ENCODE results near the gene MEF2D.

MEF2D gene

GRCh38 chr1:156499194-156499841, 1.3 kb downstream of the MEF2D start:
- DNase-seq: peak; percentile 41

- DNase-seq: peak; percentile 55
Observed at GRCh38 chr1:156498432-156499193, 2.0 kb downstream of the MEF2D start.

DNA sequence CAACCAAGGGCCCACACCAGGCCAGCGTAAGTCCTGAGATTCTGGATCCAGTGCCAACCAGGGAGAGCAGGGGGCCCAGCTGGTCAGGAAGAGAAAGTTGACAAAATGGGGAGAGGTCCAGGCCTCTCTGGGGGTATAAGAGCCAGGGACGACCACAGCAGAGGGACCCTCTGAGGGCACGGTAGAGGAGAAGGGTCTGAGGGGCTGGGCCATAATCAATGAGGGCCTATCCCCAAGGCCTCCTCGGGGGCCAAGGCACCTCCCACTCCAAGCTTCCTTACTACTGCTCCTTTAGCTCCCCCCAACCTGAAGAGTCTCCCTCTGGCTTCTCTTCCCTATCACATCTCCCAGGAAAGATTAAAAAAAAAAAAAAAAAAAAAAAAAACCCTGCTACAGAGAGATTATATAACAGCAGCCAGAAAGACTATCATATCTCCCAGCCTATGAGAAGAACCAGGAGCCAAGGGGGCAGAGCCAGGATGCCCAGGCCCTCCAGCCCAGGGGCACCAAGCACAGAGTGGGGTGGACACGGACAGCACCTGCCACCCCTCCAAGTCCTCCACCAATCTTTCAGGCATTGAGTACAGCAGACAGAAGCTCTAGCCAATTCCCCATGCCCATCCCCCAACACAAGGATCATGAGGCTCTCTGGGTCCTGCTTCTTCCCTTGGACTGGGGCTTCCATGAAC, 2.7 kb downstream of the MEF2D start:
- DNase-seq: no peak

- DNase-seq: no peak
Observed at GRCh38 chr1:156497078-156497742, 3.4 kb downstream of the MEF2D start.

DNA sequence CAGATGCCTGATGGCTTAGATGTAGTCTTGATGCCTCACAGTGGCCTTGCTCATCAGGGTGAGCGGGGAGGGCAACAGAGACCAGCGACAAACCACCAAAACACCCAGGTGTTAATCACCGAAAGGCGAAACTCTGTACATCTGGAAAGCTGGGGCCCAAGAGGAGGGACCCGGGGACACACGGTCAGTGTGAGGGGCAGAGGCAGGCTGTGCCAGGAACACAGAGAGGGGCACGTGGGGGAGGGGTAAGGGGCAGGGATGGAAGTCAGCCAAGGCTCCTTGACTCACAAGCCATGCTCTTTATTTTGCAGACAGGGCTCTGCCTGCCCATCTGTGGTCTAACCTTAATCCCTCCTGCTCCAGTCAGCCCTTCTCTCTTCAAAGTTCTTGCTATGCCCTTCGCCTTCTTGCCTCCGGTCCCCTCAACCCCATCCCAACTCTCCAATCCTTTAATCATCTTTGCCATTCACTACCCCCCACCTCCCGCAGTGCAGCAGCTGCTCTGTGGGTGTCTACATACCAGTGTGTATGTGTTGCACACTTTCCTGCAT, 4.3 kb downstream of the MEF2D start:
- no peak for DNase-seq

DNA sequence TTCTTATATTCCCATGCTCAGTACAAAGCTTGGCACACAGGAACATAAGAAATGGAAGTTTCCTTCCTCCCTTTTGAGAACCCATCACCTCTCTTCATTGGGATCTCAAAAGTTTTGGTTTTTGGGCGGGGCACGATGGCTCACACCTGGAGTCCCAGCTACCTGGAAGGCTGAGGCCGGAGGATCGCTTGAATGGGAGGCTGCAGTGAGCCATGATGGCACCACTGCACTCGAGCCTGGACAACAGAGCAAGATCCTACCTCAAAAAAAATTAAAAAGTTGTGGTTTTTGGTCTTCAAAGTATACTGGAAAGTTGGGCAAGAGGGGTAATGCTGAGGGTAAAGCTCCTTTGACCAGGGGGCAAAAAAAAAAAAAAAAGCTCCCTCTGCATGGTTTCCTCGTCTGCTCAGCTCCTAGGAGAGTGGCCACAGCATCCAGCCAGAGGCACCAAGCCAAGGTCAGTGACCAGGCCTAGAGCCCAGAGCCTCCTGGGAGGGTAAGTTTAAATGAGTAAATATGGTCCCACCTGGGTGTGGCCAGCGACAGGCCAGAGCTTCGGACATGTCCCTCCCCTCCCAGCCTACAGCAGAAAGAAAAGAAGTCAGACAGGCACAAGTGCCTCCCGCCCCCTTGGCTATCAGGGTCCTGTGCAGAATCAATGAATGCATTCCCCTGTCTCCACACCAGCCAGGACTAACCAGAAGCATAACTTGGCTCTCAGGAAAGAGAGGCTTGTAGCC, 5.0 kb downstream of the MEF2D start:
- no peak for DNase-seq

DNA sequence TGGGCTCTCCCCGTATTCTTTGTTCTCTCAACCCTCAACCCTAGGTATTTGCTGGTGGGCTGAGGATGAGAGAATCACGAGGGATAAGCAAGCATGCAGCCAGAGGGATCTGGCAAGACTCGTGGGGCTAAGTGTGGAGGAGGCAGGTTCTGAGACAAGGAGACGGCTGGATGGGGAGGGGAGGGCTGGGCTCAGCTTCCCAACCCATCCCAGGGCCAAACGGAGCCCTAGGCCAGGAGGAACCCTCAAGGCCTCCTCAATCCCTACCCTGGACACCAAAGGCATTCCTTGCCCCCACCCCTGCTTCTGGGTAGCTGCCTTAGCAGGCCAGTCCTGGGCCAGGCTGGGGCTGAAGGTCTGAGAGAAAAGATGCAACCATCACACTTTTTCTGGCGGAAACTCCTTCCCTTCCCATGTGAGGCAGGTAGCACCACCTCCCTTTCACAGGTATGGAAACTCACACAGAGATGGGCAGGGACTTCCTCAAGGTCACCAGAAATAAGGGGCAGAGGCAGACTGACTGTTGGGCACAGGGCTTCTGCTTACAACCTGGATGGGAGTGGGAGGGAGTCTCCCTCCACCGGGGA, 6.2 kb downstream of the MEF2D start:
- DNase-seq: no peak

DNA sequence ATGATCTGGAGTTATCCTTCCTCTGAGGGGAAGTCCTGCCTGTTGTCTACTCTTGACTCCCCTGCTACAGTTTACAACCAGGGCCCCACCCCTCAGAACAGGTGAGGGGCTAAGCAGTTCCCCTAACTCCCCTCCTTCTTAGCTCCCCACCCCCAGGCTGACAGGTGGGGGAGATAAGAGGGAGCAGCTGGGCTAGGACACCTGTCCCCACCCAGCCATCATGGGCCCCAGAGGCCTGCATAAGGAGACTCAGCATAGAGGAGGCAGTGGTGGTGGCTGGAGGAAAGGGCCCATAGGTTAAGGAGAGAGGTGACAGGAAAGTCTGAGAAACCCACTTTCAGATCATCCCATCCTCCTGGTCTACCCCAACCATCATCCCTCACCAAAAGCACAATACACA, 6.8 kb downstream of the MEF2D start:
- no peak for DNase-seq

DNA sequence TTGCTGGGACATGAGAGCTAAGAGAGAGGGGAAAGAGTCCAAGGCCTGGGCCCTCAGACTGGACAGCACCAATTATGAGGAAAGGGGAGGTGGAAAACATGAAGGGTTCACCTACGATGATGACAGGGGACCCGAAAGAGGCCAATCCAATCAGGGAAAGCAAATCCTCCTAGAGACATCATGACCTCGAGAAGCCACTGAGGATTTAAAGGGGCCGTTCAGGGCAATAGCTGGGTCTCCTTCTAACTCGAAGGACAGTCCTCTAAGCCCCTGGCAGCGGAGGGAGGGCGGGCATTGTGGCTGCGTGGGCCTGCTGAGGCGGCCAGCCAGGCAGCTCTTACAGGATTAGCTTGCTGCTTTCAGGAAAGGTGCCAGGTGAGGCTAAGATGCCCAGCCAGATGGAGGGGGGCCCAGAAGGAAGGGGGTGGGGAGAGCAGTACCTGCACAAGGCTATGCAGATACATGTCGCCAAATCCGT, 7.4 kb downstream of the MEF2D start:
- peak; percentile 60 for DNase-seq

DNA sequence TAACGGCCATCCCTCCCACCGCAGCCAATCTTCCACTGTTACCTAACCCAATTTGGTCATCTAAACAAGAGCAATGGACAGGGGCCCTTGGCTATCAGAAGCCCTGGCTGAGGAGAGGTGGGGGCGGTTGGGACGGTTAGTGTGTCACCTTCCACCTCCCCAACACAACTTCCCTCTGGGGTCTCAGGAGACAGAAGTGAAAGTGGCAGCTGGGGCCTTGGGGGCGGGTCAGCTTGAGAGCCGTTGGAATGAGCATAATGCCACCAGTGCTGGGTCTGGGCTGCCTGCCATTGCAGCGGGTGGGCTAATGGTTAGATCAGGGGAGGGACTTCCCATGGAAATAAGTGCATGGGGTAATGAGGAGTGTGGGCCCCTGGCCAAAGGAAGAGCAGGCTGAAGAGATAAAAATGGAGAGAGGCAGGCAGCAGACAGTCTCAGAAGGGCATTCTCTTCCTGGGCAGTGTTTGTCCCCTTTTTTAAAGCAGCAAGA, 7.9 kb downstream of the MEF2D start:
- DNase-seq: peak; percentile 93

- DNase-seq: no peak
Observed at GRCh38 chr1:156492013-156492590, 8.5 kb downstream of the MEF2D start.

GRCh38 chr1:156491151-156491949, 9.2 kb downstream of the MEF2D start:
- DNase-seq: no peak

GRCh38 chr1:156490401-156491032, 10.1 kb downstream of the MEF2D start:
- peak; percentile 33 for DNase-seq

GRCh38 chr1:156489935-156490293, 10.7 kb downstream of the MEF2D start:
- no peak for DNase-seq

DNA sequence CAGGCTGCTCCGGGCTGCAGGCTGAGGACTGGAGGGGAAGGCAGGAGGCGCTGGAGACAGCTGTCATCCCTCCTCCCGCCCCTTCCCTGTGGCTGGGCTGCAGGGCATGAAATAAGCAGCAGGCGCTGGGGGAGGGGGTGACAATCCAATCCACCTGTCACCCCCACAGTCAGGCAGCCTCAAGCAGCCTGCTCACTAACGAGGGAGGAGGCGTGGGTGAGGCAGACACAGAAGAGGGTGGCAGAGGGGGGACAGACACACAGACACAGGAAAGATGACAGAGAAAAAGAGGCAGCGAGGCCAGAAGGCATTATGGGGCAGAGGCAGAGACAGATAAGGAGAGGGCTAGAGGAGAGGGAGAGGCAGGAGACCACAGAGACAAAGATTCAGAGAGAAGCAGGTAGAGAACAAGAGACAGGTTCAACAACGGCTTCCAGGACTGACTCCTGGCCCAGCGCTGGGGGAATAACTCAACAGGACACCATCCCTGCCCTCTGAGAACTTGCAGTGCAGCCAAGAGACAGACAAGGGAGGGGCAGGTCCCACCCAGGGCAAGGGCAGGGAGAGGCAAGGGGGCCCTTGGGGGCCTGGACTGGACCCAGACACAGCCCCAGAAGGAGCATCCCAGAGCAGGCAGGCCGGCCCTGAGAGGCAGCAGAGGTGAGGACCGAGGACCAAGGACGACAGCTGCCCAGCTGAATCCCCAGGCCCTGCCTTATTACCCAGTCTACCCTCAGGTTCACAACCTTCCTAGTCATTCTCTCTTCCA, 11.2 kb downstream of the MEF2D start:
- peak; percentile 81 for DNase-seq

DNA sequence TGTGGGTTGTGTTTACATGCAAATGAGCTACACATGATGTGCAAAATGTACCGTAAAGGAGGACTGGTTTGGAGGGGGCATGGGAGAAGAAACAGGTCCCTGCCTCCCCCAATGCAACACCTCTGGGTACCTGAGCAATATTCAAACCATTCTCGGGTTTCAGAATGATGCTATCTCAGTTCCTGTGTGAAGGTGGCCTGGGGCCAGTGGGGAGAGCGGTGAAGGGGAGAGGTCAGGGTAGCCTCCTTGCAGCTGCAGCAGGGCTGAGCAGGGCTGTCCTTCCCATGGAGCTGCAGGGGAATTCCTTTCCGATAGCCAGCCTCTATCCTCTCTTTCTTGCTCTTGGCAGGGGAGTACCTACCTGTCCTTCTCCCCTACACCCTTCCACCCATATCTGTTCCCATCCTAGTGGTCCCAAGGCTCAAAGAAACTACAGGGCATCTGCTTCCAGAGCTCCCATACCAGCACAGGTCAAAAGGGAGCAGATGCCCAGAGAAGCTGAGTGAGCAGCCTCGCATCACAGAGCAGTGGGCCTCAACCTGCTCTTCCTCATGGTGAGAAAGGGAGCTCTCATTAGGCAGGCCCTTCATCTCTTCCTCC, 11.9 kb downstream of the MEF2D start:
- no peak for DNase-seq

DNA sequence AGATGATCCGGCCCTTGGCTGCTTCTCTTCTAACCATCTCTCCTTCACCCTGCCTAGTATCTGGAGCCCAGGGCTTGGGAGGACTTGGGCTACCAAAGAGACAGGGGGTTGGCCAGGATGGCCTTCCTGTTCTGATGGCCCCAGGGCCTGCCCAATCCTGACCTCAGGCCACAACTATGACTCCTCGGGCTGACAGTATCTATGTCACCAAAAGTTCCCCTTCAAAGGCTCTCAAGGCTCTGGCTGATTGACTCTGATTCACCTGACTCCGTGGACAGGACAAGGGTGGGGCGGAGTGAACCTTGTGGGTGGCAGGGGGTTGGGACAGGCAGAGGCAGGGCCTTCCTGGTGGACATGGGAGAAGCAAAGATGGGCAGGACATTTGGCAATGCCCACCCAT, 12.7 kb downstream of the MEF2D start:
- DNase-seq: no peak

GRCh38 chr1:156486421-156487344, 13.9 kb downstream of the MEF2D start:
- DNase-seq: no peak

Measured in OCI-M1 (cell line).